Activated T-cell treated with anti-CD3 and anti-CD28 coated beads, Interleukin-2, amount 50 U/mL, for 24 hours (primary cell): ENCODE data around the gene RPS8.
"Not testable (repeated sequence)": the region's sequence is repeated elsewhere in the genome, so short reads cannot be mapped to it uniquely, and the experiment has no call there.

Source experiments
- DNase-seq: peaks from one replicate; pipeline ENCODE4 v3.0.0-alpha.2; 2020
- H3K27ac Mint-ChIP-seq: 2 replicates; pipeline ENCODE4 v1.8.0; 2020; ENCODE audit warnings: mild to moderate bottlenecking, mixed read lengths
- H3K27me3 Mint-ChIP-seq: 2 replicates; pipeline ENCODE4 v1.8.0; 2020; ENCODE audit warnings: mixed read lengths
- H3K36me3 Mint-ChIP-seq: 2 replicates; pipeline ENCODE4 v1.8.0; 2020; ENCODE audit warnings: low read depth, mixed read lengths
- H3K4me1 Mint-ChIP-seq: 2 replicates; pipeline ENCODE4 v1.8.0; 2020; ENCODE audit warnings: low read depth, mixed read lengths
- H3K4me3 Mint-ChIP-seq: 2 replicates; pipeline ENCODE4 v1.8.0; 2020; ENCODE audit warnings: mild to moderate bottlenecking, moderate library complexity, mixed read lengths
- H3K9me3 Mint-ChIP-seq: 2 replicates; pipeline ENCODE4 v1.8.0; 2020; ENCODE audit warnings: mixed read lengths

RPS8 gene

GRCh38 chr1:44817771-44818495 is 42.6 kb downstream of the RPS8 start:
- Mint-ChIP-seq H3K27ac (peak overlapping the region; percentile 68), H3K4me1 (peaks cover 58% of the 10 kb centered on the region), H3K36me3 (peaks cover 29% of the 10 kb centered on the region), H3K27me3 (no peaks in the 10 kb centered on the region), H3K4me3 (peak overlapping the region; percentile 16), H3K9me3 (no peaks in the 10 kb centered on the region)
- no peak for DNase-seq

- no peaks in the 10 kb centered on the region for H3K27me3 Mint-ChIP-seq
- H3K27ac Mint-ChIP-seq = peak overlapping the region; percentile 100
- peaks cover 52% of the 10 kb centered on the region for H3K4me1 Mint-ChIP-seq
- peaks cover 24% of the 10 kb centered on the region for H3K36me3 Mint-ChIP-seq
- no peaks in the 10 kb centered on the region for H3K9me3 Mint-ChIP-seq
- DNase-seq = no peak
- H3K4me3 Mint-ChIP-seq = peak overlapping the region; percentile 88
Measured at GRCh38 chr1:44819196-44819607, 43.9 kb downstream of the RPS8 start.

DNA sequence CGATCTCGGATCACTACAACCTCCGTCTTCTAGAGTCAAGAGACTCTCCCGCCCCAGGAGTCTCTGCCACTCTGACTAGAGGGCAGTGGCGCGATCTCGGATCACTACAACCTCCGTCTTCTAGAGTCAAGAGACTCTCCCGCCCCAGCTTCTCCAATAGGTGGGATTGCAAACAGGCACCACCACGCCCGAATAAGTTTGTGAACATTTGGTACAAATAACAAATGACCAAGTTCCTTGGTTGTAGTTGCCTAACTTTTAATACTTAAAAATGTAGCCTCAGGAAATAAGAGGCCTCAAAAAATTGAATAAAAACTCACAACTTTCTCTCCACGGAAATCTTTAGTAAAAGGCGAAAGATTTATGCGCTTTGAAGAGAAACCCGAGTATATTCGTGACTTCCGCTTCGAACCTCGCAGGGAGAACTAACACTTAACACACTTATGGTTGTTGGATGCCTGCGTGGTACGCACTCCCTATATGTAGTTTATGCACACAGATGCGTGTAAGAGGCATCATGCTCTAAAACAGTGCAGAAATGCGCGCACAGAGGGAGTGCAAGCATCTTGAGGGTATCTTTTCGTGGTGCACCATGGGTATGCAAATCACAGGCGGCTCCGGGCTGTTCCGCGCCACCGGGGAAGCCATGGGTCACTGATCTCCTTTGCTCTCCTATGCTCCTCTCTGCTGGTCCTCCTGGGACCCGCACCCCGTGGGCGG is 44.4 kb downstream of the RPS8 start:
- Mint-ChIP-seq H3K27ac (peak overlapping the region; percentile 100), H3K9me3 (no peaks in the 10 kb centered on the region), H3K4me3 (peak overlapping the region; percentile 88), H3K27me3 (no peaks in the 10 kb centered on the region), H3K4me1 (peaks cover 50% of the 10 kb centered on the region), H3K36me3 (peaks cover 18% of the 10 kb centered on the region)
- DNase-seq = peak; percentile 91

- peaks cover 42% of the 10 kb centered on the region for H3K4me1 Mint-ChIP-seq
- H3K27me3 Mint-ChIP-seq = no peaks in the 10 kb centered on the region
- peaks cover 10% of the 10 kb centered on the region for H3K36me3 Mint-ChIP-seq
- DNase-seq = no peak
- peak overlapping the region; percentile 88 for H3K4me3 Mint-ChIP-seq
- no peaks in the 10 kb centered on the region for H3K9me3 Mint-ChIP-seq
- peak overlapping the region; percentile 100 for H3K27ac Mint-ChIP-seq
Measured at GRCh38 chr1:44820328-44821239, 45.2 kb downstream of the RPS8 start.

DNA sequence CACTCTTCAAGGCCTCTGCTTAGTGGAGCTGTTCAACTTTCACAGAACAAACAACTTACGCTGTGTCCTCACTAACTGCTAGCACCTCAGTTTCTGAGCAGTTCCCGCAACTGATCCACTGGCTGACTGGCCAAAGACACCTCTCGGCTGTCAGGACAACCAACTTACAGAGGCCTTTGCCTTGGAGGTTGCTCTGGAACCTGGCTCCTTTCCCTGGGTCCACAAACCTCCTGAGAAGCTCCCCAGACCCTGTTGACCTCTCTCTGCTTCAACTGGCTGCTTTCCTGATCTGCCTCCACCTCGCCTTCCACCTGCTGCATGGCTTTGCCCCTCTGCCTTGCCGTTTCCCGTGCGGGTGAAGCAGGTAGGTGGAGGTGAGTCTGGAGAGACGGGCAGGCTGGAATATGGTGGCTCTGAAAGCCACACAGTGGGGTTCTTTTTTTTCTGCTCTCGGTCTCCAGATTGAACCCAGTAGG is 45.9 kb downstream of the RPS8 start:
- no peaks in the 10 kb centered on the region for H3K27me3 Mint-ChIP-seq
- no peaks in the 10 kb centered on the region for H3K9me3 Mint-ChIP-seq
- H3K4me3 Mint-ChIP-seq = peak overlapping the region; percentile 88
- DNase-seq = no peak
- H3K27ac Mint-ChIP-seq = peak overlapping the region; percentile 100
- peaks cover 5% of the 10 kb centered on the region for H3K36me3 Mint-ChIP-seq
- H3K4me1 Mint-ChIP-seq = peaks cover 39% of the 10 kb centered on the region

DNA sequence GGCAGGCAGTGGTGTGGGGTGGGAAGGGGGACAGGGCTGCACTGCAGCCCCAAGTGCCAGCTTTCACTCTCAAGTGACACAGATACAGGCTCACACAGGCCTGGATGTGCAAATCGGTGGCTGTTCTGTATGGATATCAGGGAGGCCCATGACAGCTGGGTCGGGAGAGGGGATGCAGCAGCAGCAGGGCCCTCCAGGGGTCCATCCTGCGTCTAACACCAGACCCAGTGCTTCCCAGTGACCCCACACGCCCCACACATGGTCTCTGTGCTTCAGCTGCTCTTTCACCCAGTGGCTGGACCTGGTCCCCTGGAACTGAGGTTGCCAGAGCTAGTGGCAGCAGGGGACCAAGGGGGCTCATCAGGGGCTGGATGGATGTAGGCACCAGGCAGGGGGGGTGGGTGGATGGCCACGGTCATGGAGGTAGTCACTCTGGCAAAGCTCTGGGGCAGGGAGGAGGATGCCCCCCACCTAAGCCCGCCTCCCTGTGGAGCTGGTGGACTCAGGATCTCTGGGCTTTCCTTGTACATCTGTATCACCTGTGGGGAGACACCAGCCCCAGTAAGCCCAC is 46.9 kb downstream of the RPS8 start:
- Mint-ChIP-seq H3K27ac (no peak overlapping the region), H3K4me1 (peaks cover 35% of the 10 kb centered on the region)
- DNase-seq = no peak

GRCh38 chr1:44822981-44823451 is 47.7 kb downstream of the RPS8 start:
- peaks cover 29% of the 10 kb centered on the region for H3K4me1 Mint-ChIP-seq
- no peaks in the 10 kb centered on the region for H3K36me3 Mint-ChIP-seq
- H3K4me3 Mint-ChIP-seq = no peak overlapping the region
- H3K27ac Mint-ChIP-seq = no peak overlapping the region
- no peaks in the 10 kb centered on the region for H3K9me3 Mint-ChIP-seq
- H3K27me3 Mint-ChIP-seq = no peaks in the 10 kb centered on the region
- DNase-seq = no peak

More for the DNA sequence above, 46.9 kb downstream of the RPS8 start:
- Mint-ChIP-seq H3K9me3 (no peaks in the 10 kb centered on the region), H3K27me3 (no peaks in the 10 kb centered on the region), H3K36me3 (peaks cover 4% of the 10 kb centered on the region), H3K4me3 (no peak overlapping the region)

DNA sequence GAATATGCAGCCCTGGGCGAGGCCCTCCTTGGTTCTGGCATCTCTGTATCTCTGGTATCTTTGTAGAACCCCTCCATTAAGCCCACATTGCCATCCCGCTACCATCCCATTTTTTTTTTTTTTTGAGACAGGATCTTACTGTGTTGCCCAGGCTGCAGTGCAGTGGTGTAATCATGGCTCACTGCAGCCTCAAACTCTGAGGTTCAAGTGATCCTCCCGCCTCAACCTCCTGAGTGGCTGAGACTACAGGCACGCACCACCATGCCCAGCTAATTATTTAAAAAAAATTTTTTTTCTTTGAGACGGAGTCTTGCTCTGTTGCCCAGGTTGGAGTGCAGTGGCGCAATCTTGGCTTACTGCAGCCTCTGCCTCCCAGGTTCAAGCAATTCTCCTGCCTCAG is 49.1 kb downstream of the RPS8 start:
- not testable (repeated sequence) for H3K36me3 Mint-ChIP-seq, H3K4me3 Mint-ChIP-seq, H3K9me3 Mint-ChIP-seq, H3K27ac Mint-ChIP-seq, DNase-seq, H3K27me3 Mint-ChIP-seq
- H3K4me1 Mint-ChIP-seq = peaks cover 17% of the 10 kb centered on the region

- DNase-seq = no peak
- Mint-ChIP-seq H3K27ac (no peak overlapping the region), H3K4me3 (no peak overlapping the region), H3K27me3 (no peaks in the 10 kb centered on the region), H3K9me3 (no peaks in the 10 kb centered on the region), H3K36me3 (no peaks in the 10 kb centered on the region), H3K4me1 (no peaks in the 10 kb centered on the region)
Measured at GRCh38 chr1:44826375-44827196, 51.2 kb downstream of the RPS8 start.

DNA sequence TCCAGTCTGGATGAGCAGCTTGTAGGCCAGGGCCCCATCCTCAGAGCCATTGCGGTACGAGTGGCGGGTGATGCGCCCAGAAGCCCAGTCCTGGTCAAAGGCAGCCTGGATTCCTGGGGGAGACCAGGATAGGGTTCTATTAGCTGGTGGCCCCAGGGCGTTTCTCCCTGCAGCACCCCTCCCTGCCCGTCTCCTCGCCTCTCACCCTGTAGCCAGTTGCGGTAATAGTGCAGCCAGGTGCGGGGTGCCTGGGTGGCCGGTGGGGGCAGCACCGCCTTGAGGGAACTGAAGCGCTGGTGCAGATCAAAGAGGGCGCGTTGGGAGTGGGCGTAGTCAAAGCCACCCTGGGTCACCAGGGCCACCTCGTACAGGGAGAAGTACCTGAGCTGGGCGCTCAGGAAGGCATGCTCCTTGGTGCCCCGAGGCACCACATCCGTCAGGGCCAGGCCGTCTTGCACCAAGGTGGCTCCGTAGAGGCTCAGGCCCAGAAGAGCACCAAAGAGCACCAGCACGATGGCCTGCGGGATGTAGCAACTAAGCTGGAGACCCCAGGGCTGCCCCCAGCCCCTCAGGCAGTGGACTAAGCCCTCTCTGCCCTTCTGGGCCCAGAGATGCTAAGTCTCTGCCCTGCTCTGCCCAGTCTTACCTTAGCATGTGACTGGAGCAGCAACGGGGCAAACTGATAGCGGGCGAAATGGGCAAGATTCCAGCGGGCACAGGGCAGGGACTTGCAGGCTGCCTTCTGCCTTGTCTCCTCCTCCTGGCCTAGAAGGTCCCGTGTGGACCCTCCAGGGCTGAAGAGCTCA is 52.1 kb downstream of the RPS8 start:
- DNase-seq = no peak
- Mint-ChIP-seq H3K4me3 (no peak overlapping the region), H3K36me3 (no peaks in the 10 kb centered on the region), H3K27me3 (no peaks in the 10 kb centered on the region), H3K9me3 (no peaks in the 10 kb centered on the region), H3K4me1 (no peaks in the 10 kb centered on the region), H3K27ac (no peak overlapping the region)

DNA sequence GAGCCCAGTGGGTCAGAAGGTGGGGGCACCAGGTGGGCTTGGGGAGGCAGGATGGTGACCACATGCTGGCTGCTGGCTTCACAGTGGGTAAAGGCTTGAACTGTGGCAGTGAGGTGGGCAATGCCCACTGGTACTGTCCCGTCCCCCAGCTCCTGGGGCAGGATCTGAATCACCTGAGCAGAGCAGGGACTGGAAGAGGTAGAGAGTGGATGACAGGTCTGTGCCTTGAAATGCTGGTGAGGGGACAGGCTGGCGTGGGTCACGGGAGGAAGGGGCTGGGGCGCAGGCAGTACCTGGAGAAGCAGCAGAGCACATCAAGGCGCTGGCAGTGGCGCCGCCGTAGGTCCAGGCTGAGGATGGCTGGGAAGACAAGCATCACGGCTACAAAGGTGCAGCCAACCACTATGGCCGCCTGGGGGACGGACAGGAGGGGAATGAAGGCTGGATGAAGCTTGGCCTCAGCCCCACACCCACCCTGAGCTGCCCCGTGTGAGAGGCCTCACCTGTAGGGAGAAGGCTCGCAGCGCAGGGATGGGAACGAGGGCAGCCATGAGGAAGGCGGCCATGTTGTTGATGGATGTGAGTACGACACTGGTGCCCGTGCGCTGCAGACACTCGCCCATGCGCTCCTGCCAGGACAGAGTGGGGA is 52.8 kb downstream of the RPS8 start:
- Mint-ChIP-seq H3K27ac (no peak overlapping the region), H3K9me3 (no peaks in the 10 kb centered on the region), H3K4me3 (no peak overlapping the region), H3K4me1 (no peaks in the 10 kb centered on the region), H3K27me3 (no peaks in the 10 kb centered on the region), H3K36me3 (no peaks in the 10 kb centered on the region)
- DNase-seq = no peak
